ENCODE measurements around the gene LCLAT1.

GRCh38 chr2:30566631-30567030 is 119.6 kb downstream of the LCLAT1 start:
- TF ChIP-seq CTCF (IDR thresholded peaks at IDR 0.05; ENCODE audit: low read depth, low read length, poor library complexity, severe bottlenecking) (no peak), EZH2phosphoT487 (IDR thresholded peaks at IDR 0.05; ENCODE audit: borderline replicate concordance, low read length) (no peak)

Data from DOHH2 (cell line).